Measurements from ENCODE around the gene RBFOX1. TPM values are rescaled to one million over a fixed set of nuclear protein-coding genes. Genes with fewer than 3 reads are reported as not detected.

Gene RBFOX1
- total RNA-seq, 2 experiments from 2014 or later, result not detected

GRCh38 chr16:7378024-7378695 is 45.5 kb downstream of the RBFOX1 start:
- CTCF ChIA-PET, result no interaction called here
- ATAC-seq (no peak), DNase-seq (no peak)
- intact Hi-C loops (cut with DNase I, micrococcal nuclease), result no loop called here
- Mint-ChIP-seq H3K36me3 (ENCODE audit: low read depth) (no peaks in the 10 kb centered on the region), H3K4me3 (no peak overlapping the region), H3K4me1 (no peaks in the 10 kb centered on the region), H3K27me3 (no peaks in the 10 kb centered on the region), H3K9me3 (ENCODE audit: low read depth) (peaks cover 3% of the 10 kb centered on the region), H3K27ac (no peak overlapping the region)
- POLR2A ChIA-PET, result no interaction called here

DNA sequence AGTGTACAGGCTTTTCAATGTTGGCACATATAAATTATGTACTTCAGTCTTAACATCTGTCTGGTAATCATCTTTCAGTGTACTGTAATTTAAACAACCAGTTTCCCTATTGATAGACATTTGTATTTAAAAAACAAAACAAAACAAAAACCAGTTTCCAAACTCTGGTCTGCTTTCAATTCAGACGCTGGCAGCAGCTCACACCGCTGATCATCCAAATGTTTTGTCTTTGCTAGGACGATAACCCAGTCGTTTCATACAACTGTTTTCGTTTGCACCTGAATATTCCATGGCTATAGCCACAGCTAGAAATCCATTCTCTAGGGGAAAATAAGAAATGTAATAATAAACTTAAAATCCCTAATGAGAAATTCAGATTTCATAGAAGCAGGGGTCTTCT is 47.8 kb downstream of the RBFOX1 start:
- H3K36me3 Mint-ChIP-seq (ENCODE audit: low read depth), result no peaks in the 10 kb centered on the region
- H3K27ac Mint-ChIP-seq, result no peak overlapping the region
- DNase-seq (no peak), ATAC-seq (no peak)
- H3K4me3 Mint-ChIP-seq, result no peak overlapping the region
- POLR2A ChIA-PET, result no interaction called here
- H3K4me1 Mint-ChIP-seq, result no peaks in the 10 kb centered on the region
- peaks cover 7% of the 10 kb centered on the region for H3K9me3 Mint-ChIP-seq (ENCODE audit: low read depth)
- CTCF ChIA-PET, result no interaction called here
- no peaks in the 10 kb centered on the region for H3K27me3 Mint-ChIP-seq
- intact Hi-C loops (cut with DNase I, micrococcal nuclease), result no loop called here

DNA sequence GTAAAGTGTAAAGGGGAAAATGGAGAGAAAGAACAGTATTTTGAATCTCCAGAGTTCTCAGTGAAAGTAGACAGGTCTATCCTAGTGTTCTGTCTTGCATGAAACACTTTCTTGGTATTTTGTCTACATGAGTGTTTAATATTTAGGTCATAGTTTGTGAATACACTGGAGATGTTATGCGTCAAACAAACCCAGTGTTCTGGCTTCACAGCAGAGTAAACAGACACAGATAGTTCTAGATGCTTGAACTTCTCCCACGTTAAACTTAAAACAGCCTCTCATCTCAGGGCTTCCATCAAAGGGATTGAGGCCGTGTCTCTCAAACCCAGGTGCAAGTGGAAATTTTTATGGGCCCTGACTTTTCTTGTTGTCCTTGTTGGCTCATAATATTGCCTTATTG is 48.3 kb downstream of the RBFOX1 start:
- DNase-seq (no peak), ATAC-seq (no peak)
- Mint-ChIP-seq H3K4me3 (no peak overlapping the region), H3K27ac (no peak overlapping the region), H3K36me3 (ENCODE audit: low read depth) (no peaks in the 10 kb centered on the region), H3K4me1 (no peaks in the 10 kb centered on the region), H3K27me3 (no peaks in the 10 kb centered on the region), H3K9me3 (ENCODE audit: low read depth) (peaks cover 7% of the 10 kb centered on the region)
- ChIA-PET CTCF (no interaction called here), POLR2A (no interaction called here)
- intact Hi-C loops (cut with DNase I, micrococcal nuclease), result no loop called here

GRCh38 chr16:7381671-7382070 is 49.0 kb downstream of the RBFOX1 start:
- ChIA-PET POLR2A (no interaction called here), CTCF (no interaction called here)
- Mint-ChIP-seq H3K27ac (no peak overlapping the region), H3K36me3 (ENCODE audit: low read depth) (no peaks in the 10 kb centered on the region), H3K9me3 (ENCODE audit: low read depth) (peaks cover 7% of the 10 kb centered on the region), H3K27me3 (no peaks in the 10 kb centered on the region), H3K4me1 (no peaks in the 10 kb centered on the region), H3K4me3 (no peak overlapping the region)
- intact Hi-C loops (cut with DNase I, micrococcal nuclease), result no loop called here
- ATAC-seq (no peak), DNase-seq (no peak)

- Mint-ChIP-seq H3K9me3 (ENCODE audit: low read depth) (peaks cover 7% of the 10 kb centered on the region), H3K27ac (no peak overlapping the region), H3K4me1 (no peaks in the 10 kb centered on the region), H3K36me3 (ENCODE audit: low read depth) (no peaks in the 10 kb centered on the region), H3K4me3 (no peak overlapping the region), H3K27me3 (no peaks in the 10 kb centered on the region)
- DNase-seq (no peak), ATAC-seq (no peak)
- ChIA-PET CTCF (no interaction called here), POLR2A (no interaction called here)
- intact Hi-C loops (cut with DNase I, micrococcal nuclease), result no loop called here
These were observed 49.9 kb downstream of the RBFOX1 start for GRCh38 chr16:7382521-7382920.

GRCh38 chr16:7390974-7391373 is 58.3 kb downstream of the RBFOX1 start:
- Mint-ChIP-seq H3K27me3 (no peaks in the 10 kb centered on the region), H3K4me1 (no peaks in the 10 kb centered on the region), H3K36me3 (ENCODE audit: low read depth) (no peaks in the 10 kb centered on the region), H3K9me3 (ENCODE audit: low read depth) (peaks cover 20% of the 10 kb centered on the region), H3K4me3 (no peak overlapping the region), H3K27ac (no peak overlapping the region)
- CTCF ChIA-PET, result no interaction called here
- intact Hi-C loops (cut with DNase I, micrococcal nuclease), result no loop called here
- no peak for DNase-seq
- ATAC-seq, result no peak
- POLR2A ChIA-PET, result no interaction called here

DNA sequence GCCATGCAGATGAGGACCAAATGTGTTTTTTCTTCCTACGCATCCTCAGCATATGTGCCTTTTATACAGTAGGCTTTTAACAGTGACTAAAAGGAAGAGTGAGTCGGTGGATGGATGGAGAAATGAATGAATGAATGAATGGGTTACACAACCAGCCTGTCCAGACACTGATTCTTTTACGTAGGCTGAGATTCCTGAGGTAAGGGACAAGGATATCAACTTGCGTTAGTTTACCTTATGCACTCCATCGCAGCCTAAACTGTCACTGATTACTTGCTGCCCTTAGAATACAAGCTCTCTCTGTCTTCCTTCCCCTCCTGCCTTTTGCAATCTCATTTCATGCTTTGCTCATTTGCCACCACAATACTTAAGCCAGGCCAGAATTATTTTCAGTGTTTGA is 59.0 kb downstream of the RBFOX1 start:
- no peak for DNase-seq
- no peaks in the 10 kb centered on the region for H3K36me3 Mint-ChIP-seq (ENCODE audit: low read depth)
- H3K4me3 Mint-ChIP-seq, result no peak overlapping the region
- no peaks in the 10 kb centered on the region for H3K27me3 Mint-ChIP-seq
- CTCF ChIA-PET, result no interaction called here
- POLR2A ChIA-PET, result no interaction called here
- H3K27ac Mint-ChIP-seq, result no peak overlapping the region
- H3K4me1 Mint-ChIP-seq, result no peaks in the 10 kb centered on the region
- intact Hi-C loops (cut with DNase I, micrococcal nuclease), result no loop called here
- ATAC-seq, result no peak
- H3K9me3 Mint-ChIP-seq (ENCODE audit: low read depth), result peaks cover 20% of the 10 kb centered on the region

DNA sequence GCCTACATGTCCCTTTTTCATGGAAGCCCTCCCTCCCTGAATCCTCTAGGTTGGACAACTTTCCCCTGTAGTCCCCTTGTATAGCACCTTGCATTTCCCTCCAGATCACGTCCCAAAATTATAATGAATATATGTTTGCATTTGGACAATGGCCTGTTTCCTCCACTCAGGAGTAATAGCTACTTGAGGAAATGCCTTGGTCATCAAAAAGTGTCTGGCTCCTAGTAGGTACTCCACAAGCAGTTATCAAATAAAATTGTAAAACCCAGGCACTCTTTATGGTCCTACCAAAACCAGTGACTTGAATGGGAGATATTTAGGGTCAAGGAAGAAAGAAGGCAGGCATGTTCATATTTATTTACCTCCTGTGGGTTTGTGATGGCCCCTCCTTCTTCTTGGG is 59.6 kb downstream of the RBFOX1 start:
- no peaks in the 10 kb centered on the region for H3K4me1 Mint-ChIP-seq
- intact Hi-C loops (cut with DNase I, micrococcal nuclease), result no loop called here
- no peak overlapping the region for H3K27ac Mint-ChIP-seq
- peaks cover 20% of the 10 kb centered on the region for H3K9me3 Mint-ChIP-seq (ENCODE audit: low read depth)
- no peaks in the 10 kb centered on the region for H3K27me3 Mint-ChIP-seq
- H3K4me3 Mint-ChIP-seq, result no peak overlapping the region
- H3K36me3 Mint-ChIP-seq (ENCODE audit: low read depth), result no peaks in the 10 kb centered on the region
- ChIA-PET POLR2A (no interaction called here), CTCF (no interaction called here)
- ATAC-seq (no peak), DNase-seq (no peak)

DNA sequence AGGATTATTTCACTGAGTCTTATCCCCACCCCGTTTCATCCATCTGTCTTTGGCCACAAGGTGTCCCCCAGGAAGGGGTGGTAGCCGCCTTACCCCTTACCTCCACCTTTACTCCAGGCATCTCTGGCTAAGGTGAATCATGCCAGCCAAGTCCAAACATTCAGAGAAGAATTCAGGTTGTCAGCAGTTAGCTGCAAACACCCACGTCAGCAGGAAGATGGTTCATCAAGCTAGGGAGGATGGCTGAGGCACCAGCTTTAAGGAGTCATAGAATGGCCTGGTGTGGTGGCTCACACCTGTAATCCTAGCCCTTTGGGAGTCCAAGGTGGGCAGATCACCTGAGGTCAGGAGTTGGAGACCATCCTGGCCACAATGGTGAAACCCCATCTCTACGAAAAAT is 61.0 kb downstream of the RBFOX1 start:
- no peak overlapping the region for H3K4me3 Mint-ChIP-seq

DNA sequence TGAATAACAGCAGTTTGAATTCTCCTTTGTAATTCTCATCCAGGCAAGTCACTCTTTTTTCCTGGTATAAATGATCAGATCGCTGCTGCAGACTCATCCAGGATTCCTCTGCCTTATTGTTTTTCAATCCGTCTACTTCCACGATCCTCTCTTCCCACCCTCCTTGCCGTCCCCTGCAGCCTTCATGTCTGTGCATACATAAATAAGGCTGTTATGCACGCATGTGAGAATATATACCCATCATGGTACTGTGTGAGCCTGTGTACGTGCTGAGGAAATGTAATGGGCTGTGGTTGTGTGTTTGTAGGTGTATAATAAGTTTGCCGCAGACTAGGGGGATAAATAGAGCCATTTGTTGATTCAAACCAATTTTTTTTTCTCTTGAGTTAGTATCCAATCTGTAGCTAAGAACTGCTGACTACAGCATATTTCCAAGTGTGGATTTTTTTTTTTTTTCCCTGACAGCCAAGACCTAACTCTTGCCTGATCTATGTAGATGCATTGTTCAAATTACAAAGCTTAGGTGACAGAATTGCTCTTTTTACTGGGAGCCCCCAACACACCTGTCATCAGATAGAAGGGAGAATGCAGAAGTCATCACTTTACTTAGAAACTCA is 62.2 kb downstream of the RBFOX1 start:
- DNase-seq, result no peak
- Mint-ChIP-seq H3K9me3 (ENCODE audit: low read depth) (peaks cover 13% of the 10 kb centered on the region), H3K4me3 (no peak overlapping the region), H3K4me1 (no peaks in the 10 kb centered on the region), H3K27me3 (no peaks in the 10 kb centered on the region), H3K27ac (no peak overlapping the region), H3K36me3 (ENCODE audit: low read depth) (no peaks in the 10 kb centered on the region)
- no peak for ATAC-seq
- POLR2A ChIA-PET, result no interaction called here
- CTCF ChIA-PET, result no interaction called here
- intact Hi-C loops (cut with DNase I, micrococcal nuclease), result no loop called here

More for the DNA sequence above, 61.0 kb downstream of the RBFOX1 start:
- Mint-ChIP-seq H3K27ac (no peak overlapping the region), H3K27me3 (no peaks in the 10 kb centered on the region), H3K36me3 (ENCODE audit: low read depth) (no peaks in the 10 kb centered on the region), H3K4me1 (no peaks in the 10 kb centered on the region), H3K9me3 (ENCODE audit: low read depth) (peaks cover 13% of the 10 kb centered on the region)
- ChIA-PET CTCF (no interaction called here), POLR2A (no interaction called here)
- ATAC-seq, result no peak
- no peak for DNase-seq
- intact Hi-C loops (cut with DNase I, micrococcal nuclease), result no loop called here

GRCh38 chr16:7397901-7398300 is 65.3 kb downstream of the RBFOX1 start:
- intact Hi-C loops (cut with DNase I, micrococcal nuclease), result no loop called here

GRCh38 chr16:7398536-7398935 is 65.9 kb downstream of the RBFOX1 start:
- Mint-ChIP-seq H3K4me3 (no peak overlapping the region), H3K27ac (no peak overlapping the region), H3K36me3 (ENCODE audit: low read depth) (peaks cover 1% of the 10 kb centered on the region), H3K4me1 (no peaks in the 10 kb centered on the region), H3K9me3 (ENCODE audit: low read depth) (peaks cover 8% of the 10 kb centered on the region), H3K27me3 (no peaks in the 10 kb centered on the region)
- no peak for DNase-seq
- ChIA-PET POLR2A (no interaction called here), CTCF (interaction anchor here (0.6 kb wide), 1 partner anchor 464 kb away, joined by 3 read pairs; no protein-coding TSS in a partner anchor)
- no peak for ATAC-seq
- intact Hi-C loops (cut with DNase I, micrococcal nuclease), result no loop called here

More at GRCh38 chr16:7397901-7398300, 65.3 kb downstream of the RBFOX1 start:
- Mint-ChIP-seq H3K27me3 (no peaks in the 10 kb centered on the region), H3K4me3 (no peak overlapping the region), H3K36me3 (ENCODE audit: low read depth) (no peaks in the 10 kb centered on the region), H3K4me1 (no peaks in the 10 kb centered on the region), H3K9me3 (ENCODE audit: low read depth) (peaks cover 8% of the 10 kb centered on the region), H3K27ac (no peak overlapping the region)
- ChIA-PET POLR2A (no interaction called here), CTCF (no interaction called here)
- ATAC-seq (no peak), DNase-seq (no peak)
